GM19438 (cell line): ENCODE results near the gene DIAPH1.

Experiments used
- ATAC-seq: cut with Tn5 transposase; IDR thresholded peaks from one replicate; pipeline ENCODE4 v1.9.1; 2021; ENCODE audit warnings: low read depth; ENCODE audit not compliant: unreplicated experiment

The DIAPH1 gene

DNA sequence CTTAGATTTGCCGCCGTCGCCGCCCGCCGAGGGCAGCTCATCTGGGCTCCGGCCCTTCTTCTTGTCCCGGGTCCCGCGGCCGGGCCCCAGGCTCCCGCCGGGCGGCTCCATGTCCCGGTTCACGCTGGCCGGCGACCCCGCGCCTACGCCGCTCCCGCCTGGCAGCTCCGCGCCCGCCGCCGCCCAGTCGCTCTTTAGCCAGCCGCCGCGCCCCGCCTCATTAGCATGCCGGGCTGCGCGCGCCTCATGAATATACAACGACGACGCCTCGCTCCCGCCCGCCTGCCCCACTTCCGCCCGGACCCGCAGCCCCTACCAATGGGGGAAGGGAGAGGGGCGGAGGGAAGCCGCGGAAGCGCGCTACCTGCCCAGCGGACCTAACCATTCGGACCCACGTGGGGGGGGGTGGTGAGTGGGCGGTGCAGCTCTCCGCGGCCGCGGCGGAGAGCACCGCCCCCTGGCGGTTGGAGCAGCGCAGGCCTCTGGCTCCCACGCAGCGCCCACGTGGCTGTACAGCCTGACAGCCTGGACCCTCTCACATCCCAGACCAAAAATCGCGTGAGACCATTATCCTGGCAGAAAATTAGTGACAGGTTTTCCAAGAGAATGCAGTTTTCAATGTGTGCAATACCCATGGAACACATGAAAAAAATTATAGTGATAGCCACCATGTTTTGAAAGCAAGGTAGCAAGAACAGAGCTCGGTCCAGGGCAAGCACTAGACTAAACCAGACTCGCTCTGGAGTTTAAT lies at the start of gene DIAPH1:
Gene DIAPH1 (minus strand): TSS at position 197 of the 751 bp plus-strand sequence. CDS start 86 bp downstream, at position 111.
- peak; percentile 71 for ATAC-seq

DNA sequence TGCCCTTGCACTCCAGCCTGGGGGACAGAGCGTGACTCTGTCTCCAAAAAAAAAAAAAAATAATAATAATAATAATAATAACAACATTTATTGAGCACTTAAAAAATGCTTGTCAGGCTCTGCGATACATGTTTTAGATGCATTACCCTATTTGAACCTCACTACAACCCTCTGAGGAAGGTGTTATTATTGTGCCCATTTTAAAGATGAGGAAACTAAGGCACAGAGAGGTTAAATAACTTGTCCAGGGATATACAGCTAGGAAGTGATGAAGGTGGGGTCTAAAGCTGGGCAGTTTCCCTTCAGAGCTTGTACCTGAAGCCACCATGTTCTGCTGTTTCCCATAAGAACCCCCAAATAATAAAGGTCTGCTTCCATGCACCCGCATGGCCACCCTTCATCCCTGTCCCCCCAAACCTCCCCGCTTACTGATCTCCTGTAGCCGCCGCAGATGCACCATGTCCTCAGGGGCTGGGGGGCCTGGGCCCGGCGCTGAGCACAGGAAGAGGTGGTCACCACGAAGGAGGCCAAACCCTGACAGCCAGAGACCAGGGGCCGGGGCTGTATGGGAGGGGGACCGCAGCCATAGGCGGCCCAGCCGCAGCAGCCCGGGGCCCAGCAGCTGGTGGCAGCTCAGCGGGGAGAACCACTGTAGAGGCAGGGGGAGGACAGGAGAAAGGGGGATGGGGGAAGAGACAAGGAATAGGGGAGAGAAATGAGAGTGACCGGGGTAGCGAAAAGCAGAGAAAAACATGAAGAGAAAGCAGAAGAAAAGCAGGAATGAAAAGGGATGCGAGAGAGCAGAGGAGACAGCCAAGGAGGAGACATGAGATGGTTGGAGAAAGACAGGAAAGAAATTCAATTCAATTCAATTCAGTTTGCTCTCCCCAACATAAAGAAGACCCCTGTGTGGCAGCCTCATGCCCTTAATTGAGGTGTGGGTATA lies 47.5 kb upstream of the DIAPH1 start:
- no peak for ATAC-seq

GRCh38 chr5:141664733-141665461 lies 46.1 kb upstream of the DIAPH1 start:
- ATAC-seq, result peak; percentile 99

DNA sequence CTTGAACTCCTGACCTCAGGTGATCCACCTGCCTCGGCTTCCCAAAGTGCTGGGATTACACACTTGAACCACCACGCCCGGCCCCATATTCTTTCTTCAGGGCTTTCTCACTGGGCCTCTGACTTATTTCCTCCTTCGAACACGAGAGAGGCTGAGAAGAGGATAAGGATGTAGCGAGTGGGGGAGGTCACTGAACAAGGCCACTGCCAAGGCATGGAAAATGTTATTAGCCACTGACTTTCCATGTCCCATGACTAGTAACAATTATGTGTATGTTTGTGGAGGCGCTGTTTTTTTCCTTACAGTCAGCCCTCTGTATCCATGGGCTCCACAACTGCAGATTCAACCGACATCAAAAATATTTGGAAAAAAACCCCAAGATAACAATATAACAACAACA lies 44.7 kb upstream of the DIAPH1 start:
- ATAC-seq, result no peak

DNA sequence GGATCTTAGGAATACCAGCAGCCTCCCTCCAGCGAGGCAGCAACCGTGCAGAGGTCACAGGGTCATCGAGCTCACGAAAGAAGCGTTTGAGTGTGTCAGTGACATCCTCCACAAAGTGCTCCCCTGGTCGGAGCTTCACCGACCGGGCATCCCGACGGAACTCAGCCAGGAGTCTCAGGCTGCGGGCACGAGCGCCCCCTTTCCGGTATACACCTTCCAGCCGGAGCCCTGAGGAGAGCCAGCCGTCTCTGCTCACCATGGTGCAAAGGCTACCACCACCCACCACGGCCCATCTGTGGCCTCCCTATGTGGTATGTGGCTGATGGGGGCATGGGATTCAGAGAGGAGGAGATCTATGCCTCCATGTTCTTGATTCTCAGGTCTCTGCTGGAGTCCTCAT lies 43.2 kb upstream of the DIAPH1 start:
- ATAC-seq, result no peak

- no peak for ATAC-seq
Measured at GRCh38 chr5:141657937-141658545, 39.2 kb upstream of the DIAPH1 start.

DNA sequence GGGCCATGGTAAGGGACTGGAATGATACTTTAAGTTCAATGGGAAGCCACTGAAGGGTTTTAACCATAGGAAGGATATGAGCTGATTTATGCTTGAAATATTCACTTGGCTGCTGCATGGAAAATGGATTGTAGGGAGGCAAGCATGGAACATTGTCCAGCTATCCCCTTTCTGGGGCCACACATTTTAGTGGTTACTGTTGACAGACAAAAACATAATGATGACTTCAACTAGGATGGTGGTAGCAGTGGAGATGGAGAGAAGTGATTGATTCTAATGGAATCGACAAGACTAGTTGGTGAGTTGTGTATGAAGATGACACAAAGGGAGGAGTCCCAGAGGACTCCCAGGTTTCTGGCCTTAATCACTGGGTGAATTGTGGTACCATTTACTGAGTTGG lies 38.6 kb upstream of the DIAPH1 start:
- ATAC-seq, result no peak

- no peak for ATAC-seq
Measured at GRCh38 chr5:141656396-141656795, 37.6 kb upstream of the DIAPH1 start.

GRCh38 chr5:141655020-141655419 lies 36.2 kb upstream of the DIAPH1 start:
- no peak for ATAC-seq

DNA sequence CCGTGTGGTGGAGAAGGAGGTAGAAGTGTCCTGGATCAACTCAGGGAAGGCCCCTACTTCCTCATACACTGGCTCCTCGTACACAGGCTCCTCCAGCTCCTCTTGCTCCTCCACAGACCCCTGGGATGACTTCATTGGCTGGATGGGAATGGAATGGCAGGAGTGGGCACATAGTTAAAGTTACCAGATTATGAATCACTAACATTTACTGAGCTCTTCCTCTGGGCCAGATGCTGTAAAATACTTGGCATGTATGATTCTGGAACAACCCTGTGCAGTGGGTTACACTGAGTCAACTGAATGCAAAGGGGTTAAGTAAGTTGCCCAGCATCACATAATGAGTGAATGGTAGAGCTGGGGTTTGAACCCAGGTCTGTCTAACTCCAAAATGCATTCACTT lies 35.5 kb upstream of the DIAPH1 start:
- ATAC-seq, result no peak

- ATAC-seq, result no peak
Measured at GRCh38 chr5:141651728-141652105, 32.9 kb upstream of the DIAPH1 start.

DNA sequence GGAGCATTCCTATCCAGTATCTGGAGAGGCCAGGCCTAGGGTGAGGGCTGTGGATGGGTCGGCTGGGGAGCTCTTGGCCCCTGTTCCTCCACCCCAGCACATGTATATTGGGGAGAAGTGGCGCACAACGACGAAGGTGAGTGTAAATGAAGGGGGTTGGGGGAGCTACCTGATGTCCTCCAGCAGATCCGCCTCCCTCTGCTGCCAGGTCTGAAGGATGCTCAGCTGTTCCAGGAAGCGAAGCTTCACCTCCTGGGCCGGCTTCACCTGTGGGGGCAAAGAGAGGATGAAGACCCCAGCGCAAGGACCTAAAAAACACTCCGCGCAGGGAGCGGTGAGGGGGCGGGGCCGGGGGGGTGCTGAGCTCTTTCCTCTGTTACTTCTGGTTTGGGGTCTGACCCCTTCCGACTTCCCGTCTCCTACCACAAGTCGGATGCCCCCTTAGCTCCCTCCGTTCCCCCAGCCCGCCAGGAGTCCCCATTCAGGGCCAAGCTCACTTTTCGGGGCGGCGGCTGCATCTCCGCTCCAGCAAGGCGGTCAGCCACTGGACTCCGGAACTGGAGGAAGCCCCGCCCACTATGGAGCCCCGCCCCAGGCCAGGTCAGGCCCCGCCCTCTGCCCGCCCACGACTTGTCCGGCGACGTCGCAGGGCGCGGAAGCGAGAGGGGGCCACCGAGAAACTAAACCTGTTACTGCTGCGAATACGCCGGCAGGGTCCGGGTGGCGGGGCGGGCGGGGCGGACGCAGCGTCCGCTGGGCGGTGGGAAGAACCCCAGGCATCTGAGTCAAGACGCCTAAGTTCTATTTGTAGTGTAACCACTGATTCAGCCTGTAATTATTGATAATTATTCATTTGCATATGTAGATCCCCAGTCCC lies 32.3 kb upstream of the DIAPH1 start, which contains the start of gene FCHSD1:
Gene FCHSD1 (minus strand): TSS at position 568 of the 877 bp plus-strand sequence. CDS start 50 bp downstream, at position 518.
- peak; percentile 94 for ATAC-seq

GRCh38 chr5:141649972-141650371 lies 31.2 kb upstream of the DIAPH1 start:
- ATAC-seq, result no peak

DNA sequence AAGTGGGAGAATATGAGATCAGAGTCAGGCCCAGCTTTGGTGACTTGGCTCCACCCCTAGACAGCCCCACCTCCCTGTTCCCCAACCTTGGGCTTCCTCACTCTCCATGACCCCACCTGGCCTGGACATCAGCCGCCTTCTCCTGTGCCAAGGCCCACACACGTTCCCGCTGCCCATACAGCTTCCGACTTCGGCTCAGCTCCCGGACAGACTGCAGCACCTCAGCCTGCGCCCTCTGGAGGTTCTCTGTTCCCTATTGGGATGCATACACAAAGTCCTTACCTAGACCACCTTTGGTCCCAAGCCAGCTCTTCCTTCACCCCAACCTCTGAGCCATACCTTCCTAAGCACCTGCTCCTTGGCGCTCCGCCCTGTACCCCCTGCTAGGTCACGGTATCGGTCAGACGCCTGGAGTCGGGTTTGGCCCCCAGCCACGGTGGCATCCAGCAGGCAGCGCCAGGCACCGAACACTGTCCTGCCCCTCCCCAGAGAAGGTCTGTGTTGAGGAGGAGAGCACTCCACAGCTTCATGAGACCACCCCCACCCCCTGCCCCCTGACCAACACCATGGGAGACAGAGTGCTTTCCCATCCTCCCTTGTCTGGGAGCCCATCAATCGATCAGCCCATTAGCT lies 30.4 kb upstream of the DIAPH1 start:
- no peak for ATAC-seq

DNA sequence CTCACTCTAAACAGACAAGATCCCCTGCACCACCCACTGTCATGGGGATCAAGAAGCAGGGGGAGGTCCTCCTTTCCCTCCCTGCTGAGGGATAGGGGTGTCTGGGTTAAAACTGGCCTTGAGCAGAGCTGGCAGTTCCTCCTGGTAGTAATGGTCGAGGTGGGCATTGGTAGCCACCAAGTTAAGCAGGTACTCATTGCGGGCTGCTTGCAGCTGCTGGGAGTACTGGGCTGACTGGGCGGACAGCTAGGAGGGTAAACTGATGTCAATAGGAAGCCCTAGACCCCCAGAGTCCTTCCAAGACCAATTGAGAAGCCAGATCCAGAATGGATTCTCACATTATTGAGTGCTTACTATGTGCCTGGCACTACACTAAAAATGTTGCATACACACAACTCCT lies 29.1 kb upstream of the DIAPH1 start:
- no peak for ATAC-seq

GRCh38 chr5:141647242-141647641 lies 28.4 kb upstream of the DIAPH1 start:
- ATAC-seq, result no peak

DNA sequence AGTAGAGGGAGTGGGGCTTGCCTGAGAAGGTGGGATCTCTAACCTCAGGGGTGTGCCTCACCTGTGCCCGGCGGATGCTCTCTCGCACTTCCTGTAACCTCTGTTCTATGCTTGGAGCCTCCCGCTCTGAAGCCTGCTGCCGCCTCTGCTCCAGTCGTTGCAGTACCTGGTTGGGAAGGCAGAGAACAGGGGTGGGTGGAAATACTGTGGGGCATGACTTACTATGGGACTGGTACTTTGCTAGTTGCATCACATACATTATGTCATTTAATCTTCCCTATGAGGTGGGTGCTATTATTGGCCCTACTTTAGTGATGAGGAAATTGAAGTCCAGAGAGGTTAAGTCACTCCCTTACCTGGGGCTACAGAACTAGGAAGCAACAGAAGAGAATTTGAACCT lies 27.2 kb upstream of the DIAPH1 start:
- ATAC-seq, result no peak

GRCh38 chr5:141641634-141642267 lies 23.0 kb upstream of the DIAPH1 start:
- ATAC-seq, result no peak

GRCh38 chr5:141640698-141641097 lies 21.9 kb upstream of the DIAPH1 start:
- no peak for ATAC-seq
